NCI-H774 (cell line): Measurements from ENCODE around the gene LRSAM1.

Experiments used
- DNase-seq: peaks from one replicate; lab custom pipeline; 2025; lab: John Stamatoyannopoulos, UW

Gene LRSAM1

DNA sequence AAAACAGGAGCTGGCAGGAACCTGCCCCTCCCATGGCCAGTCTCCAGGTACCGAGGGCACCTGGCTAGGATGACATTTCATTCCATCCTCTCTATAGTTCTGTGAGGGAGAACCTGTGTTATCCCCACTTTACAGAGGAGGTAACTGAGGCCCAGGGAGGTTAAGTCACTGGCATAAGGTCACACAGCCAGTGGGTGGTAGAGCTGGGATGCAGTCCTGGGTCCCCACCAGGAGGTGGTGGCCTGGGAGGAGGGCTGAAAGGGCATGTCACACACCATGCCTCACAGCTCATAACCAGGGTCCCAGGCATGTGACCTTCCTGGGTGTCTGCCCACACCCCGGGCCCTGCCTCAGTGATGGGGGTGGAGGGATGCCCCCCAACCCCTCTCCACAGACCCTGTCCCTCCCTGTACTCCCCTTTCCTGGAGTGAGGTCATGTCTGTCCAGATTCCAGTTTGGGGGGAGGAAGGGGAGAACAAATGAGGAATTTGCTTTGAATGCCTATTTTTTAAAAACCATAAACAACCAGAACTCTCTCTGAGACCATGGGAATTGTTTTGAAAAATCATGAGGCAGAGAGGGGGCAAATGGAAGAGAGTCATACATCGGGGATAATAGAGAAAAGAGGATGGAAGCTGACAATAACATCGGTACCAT is 83.1 kb downstream of the LRSAM1 start:
- DNase-seq = no peak

GRCh38 chr9:127534931-127535330 is 83.6 kb downstream of the LRSAM1 start:
- no peak for DNase-seq

- no peak for DNase-seq
Measured at GRCh38 chr9:127535396-127535795, 84.1 kb downstream of the LRSAM1 start.

- no peak for DNase-seq
Measured at GRCh38 chr9:127535834-127536233, 84.5 kb downstream of the LRSAM1 start.

- no peak for DNase-seq
Measured at GRCh38 chr9:127536499-127536898, 85.2 kb downstream of the LRSAM1 start.

DNA sequence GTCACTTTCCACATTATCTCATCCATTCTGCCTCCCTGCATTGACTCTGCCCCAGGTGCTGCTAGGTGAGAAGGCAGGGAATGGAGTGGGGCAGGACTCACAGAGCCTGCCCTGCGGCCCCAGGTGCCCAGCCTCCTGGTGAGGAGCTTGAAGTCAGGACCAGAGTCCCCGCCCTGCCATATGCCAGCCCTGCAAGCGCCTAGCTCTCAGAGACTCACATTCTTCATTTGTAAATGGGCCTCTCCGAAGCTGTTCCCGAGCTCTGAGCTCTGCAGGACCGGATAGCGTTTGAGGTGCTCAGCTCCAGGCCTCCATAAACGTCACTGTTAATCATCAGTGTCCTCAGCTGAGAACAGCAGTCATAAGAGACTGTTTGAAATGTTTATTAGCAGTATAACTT is 85.7 kb downstream of the LRSAM1 start:
- DNase-seq = no peak

GRCh38 chr9:127537792-127538191 is 86.5 kb downstream of the LRSAM1 start:
- DNase-seq = no peak

DNA sequence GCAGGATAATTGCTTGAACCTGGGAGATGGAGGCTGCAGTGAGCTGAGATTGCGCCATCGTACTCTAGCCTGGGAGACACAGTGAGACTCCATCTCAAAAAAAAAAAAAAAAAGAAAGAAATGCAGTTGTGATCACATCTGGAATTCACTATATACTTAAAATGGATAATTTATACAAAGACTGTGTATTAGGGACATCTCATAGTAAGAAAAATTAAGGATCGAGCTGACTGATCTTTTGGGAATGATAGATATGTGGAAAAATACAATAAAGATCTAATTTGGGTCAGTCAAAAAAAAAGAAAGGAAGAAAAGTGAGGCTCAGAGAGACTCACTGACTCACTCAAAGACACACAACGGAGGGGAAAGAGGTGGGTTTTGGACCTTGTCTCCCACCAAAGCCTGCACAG is 87.5 kb downstream of the LRSAM1 start:
- no peak for DNase-seq

- no peak for DNase-seq
Measured at GRCh38 chr9:127539259-127539981, 88.1 kb downstream of the LRSAM1 start.

DNA sequence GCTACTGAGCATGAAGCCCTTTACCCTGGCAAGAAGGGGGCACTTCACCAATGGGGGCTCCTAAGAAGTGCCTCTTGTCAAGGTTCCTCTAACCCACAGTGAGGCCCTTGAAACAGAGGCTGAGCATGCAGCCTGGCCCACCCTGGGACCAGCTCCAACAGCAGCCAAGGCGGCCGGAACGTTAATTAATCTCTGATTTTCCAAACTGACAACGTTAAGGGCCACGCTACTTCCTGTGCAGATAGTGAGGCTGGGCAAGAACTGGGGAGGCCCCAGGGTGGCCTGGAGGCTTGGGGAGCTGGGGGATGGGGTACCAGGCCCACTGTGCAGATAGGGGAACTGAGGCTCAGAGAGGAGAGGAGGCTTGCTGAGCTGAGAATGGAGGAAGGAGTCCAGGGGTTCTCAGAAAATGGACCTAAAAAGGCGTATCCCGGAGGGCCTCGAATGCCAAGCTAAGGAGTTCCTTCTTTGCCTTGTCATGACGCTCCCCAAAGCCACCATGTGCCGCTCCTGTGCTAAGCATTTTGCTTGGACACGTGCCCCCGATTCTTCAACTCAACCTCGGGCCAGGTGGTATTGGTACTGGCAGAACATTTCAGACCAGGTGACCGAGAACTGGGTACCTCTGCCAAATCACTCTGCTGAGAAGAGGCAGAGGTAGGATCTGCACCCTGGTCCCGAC is 88.8 kb downstream of the LRSAM1 start:
- DNase-seq = no peak

GRCh38 chr9:127540664-127541041 is 89.3 kb downstream of the LRSAM1 start:
- DNase-seq = no peak

- no peak for DNase-seq
Measured at GRCh38 chr9:127541176-127541575, 89.9 kb downstream of the LRSAM1 start.

DNA sequence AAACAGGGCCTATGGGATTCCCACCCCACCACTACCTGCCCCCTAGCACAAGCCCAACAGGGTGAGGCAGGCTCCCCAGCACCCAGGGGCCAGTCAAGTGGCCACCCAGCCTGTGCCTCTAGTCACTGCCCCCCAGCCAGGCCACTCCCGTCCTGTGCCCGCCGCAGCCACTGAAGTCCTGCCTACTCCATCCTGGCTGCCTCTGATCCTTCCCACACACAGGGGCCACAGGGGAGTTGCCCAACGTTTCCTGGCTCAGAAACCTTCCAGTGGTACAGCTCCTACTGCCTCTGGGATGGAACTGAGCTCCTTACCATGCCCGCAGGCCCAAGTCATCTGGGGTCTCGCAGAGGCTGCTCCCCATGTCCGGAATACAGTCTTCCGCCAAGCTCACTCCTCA is 90.6 kb downstream of the LRSAM1 start:
- DNase-seq = no peak

GRCh38 chr9:127543221-127543620 is 91.9 kb downstream of the LRSAM1 start:
- DNase-seq = no peak

DNA sequence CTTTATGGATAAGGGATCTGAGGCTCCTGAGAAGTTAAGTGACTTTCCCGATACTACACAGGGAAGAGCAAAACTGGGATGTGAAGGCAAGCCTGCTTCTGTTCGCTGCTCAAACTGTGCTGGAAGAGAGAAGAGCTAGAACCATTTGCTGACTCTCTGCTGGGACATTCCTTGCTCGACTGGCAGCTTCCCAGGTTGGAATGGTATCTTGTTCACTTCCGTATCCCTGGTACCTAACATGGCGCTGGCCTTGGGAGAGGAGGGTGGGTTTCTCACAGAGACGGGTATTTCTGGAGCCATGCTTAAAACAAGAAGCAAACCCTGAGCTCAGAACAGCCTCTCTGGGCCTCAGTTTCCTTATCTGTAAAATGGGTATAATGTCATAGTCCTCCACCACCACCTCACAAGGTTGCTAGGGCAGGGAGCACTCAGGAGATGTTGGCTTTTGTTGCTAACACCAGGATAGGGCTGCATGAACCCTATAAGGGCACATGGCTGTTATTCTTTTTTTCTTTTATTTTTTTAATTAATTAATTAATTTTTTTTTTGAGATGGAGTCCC is 92.7 kb downstream of the LRSAM1 start:
- DNase-seq = no peak

GRCh38 chr9:127545196-127546124 is 94.2 kb downstream of the LRSAM1 start:
- peak; percentile 74 for DNase-seq

DNA sequence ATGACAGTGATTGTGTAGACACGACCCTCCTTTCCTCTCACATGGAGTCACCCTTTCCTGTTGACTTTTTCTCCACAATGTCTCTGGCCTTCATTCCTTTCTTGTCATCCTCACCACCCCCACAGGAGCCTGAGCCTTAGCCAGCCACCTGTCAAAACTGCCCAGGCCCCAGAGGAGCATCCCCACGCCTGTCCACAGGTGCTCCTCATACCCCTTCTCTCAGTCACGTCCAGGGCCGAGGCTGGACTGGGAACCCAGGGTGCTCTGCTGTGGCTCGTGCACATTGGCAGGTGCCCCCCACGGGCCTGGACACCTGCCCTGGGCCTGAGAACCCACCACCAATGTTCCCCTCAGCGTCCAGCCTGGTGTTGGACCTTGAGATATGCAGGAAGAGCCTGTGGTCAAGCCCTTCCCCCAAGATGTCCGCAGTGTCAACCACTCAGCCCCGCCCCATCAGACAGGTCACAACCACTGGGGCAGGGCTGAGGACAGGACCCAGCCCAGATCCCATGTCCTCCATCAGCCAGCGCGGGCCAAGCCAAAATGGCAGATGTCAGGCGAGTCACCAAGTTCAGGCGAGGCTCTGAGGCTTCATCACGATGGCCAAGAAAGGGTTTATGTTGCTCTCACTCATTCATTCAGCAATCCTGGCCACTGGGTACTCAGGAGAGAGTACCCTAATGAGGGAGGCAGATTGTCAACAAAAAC is 95.0 kb downstream of the LRSAM1 start:
- DNase-seq = no peak

GRCh38 chr9:127548352-127548881 is 97.1 kb downstream of the LRSAM1 start:
- DNase-seq = no peak

DNA sequence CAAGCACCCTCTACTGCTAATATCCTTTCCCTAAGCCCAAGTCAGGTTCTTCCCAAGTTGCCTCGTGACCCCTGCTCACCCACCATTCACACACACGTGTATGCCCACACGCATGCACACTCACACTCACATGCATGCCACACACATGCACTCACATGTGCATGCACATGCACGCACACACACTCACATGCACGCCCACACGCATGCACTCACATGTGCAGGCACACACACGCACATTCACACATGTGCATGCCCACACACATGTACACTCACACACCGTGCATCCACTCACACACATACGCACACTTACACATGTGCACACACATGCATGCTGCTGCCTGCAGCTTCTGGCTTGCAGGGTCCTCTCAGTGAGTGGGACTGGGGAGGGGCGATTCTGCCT is 97.9 kb downstream of the LRSAM1 start:
- no peak for DNase-seq

GRCh38 chr9:127549751-127550150 is 98.4 kb downstream of the LRSAM1 start:
- DNase-seq = no peak

DNA sequence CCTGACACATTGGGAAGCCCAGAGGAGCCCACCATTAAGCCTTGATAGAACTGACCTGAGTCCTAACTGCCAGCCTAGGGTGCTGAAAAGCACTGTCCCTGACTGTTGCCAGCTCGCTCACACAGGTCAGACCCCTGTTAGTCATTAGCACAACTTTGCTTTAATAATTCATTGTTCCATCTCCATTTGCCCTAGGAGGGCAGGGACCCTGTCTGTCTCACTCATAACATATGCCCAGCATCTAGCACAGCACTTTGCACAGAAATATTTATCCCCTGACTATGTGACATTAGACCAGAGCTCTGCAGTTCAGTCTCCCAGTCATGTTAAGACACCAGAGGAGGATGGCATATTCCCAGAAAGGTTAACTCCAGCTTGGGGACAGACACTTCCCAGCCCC is 99.0 kb downstream of the LRSAM1 start:
- no peak for DNase-seq
